ENCODE data around the gene ITGAL. TPM values are rescaled to one million over a fixed set of nuclear protein-coding genes. Genes with fewer than 3 reads are reported as not detected.

Gene ITGAL
- total and polyA plus RNA-seq, 8 donors: 2.9 to 60.2 (median 5.6) TPM

GRCh38 chr16:30527635-30528178 is 55.2 kb downstream of the ITGAL start:
- intact Hi-C loops (cut with DNase I): no loop called here
- peak overlapping the region in 1 of 2 donors; percentile 87 for H3K4me3 ChIP-seq

DNA sequence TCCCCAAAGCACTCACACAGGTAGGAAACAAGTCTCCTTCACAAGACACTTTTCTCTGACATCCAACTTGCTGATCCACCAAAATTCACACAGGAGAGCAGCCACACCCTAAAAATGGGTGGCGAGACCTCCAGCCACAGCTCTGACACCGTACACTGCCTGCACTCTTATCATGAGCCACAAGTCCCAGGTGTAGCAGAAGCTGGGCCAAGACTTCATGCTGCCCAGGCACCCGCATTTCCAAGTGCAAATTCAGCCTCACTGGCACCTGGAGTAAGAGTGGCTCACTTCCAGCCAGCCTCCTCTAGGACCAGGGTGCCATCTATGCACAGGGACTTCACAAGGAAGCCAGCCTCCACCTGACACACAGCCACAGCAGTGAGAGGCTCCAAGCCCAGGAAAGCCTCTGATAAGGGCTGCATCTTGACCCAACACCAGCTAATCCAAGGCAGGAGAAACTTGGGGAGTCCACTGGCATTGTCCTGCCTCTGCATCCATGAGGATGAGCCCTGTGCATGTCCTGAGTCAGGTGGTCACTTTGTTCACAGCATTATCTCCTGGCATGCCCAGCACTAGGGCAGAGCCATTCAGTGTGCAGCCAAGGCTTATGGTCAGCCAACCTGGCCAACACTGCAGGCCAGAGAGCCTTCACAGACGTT is 56.4 kb downstream of the ITGAL start:
- Histone ChIP-seq H3K4me1 (peaks cover 14 to 53% of the 10 kb centered on the region in 2 donors), H3K27ac (peak overlapping the region in 1 of 2 donors; percentile 100), H3K27me3 (no peaks in the 10 kb centered on the region), H3K4me3 (no peak overlapping the region), H3K36me3 (peaks cover 0 to 37% of the 10 kb centered on the region in 2 donors), H3K9me3 (no peaks in the 10 kb centered on the region)
- intact Hi-C loops (cut with DNase I): no loop called here
- TF ChIP-seq, protein P1, sequence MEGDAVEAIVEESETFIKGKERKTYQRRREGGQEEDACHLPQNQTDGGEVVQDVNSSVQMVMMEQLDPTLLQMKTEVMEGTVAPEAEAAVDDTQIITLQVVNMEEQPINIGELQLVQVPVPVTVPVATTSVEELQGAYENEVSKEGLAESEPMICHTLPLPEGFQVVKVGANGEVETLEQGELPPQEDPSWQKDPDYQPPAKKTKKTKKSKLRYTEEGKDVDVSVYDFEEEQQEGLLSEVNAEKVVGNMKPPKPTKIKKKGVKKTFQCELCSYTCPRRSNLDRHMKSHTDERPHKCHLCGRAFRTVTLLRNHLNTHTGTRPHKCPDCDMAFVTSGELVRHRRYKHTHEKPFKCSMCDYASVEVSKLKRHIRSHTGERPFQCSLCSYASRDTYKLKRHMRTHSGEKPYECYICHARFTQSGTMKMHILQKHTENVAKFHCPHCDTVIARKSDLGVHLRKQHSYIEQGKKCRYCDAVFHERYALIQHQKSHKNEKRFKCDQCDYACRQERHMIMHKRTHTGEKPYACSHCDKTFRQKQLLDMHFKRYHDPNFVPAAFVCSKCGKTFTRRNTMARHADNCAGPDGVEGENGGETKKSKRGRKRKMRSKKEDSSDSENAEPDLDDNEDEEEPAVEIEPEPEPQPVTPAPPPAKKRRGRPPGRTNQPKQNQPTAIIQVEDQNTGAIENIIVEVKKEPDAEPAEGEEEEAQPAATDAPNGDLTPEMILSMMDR (IDR thresholded peaks at IDR 0.05): no peak
- DNase-seq: peak in 1 of 4 donors; percentile 7
- no peak for ATAC-seq

More at GRCh38 chr16:30527635-30528178, 55.2 kb downstream of the ITGAL start:
- Histone ChIP-seq H3K4me1 (peaks cover 14 to 41% of the 10 kb centered on the region in 2 donors), H3K36me3 (peaks cover 0 to 32% of the 10 kb centered on the region in 2 donors), H3K9me3 (no peaks in the 10 kb centered on the region), H3K27me3 (no peaks in the 10 kb centered on the region), H3K27ac (peak overlapping the region; percentile 98 to 100)
- DNase-seq (peak in 2 of 4 donors; percentile 30 to 47), ATAC-seq (peak; percentile 0)
- TF ChIP-seq, protein P1 (IDR thresholded peaks at IDR 0.05): no peak

- Histone ChIP-seq H3K27ac (no peak overlapping the region), H3K36me3 (peaks cover 0 to 26% of the 10 kb centered on the region in 2 donors), H3K9me3 (no peaks in the 10 kb centered on the region), H3K4me3 (no peak overlapping the region), H3K4me1 (peaks cover 14 to 57% of the 10 kb centered on the region in 2 donors), H3K27me3 (no peaks in the 10 kb centered on the region)
- DNase-seq: peak in 1 of 4 donors; percentile 49
- TF ChIP-seq, protein P1 (IDR thresholded peaks at IDR 0.05): no peak
- no peak for ATAC-seq
- intact Hi-C loops (cut with DNase I): no loop called here
These were observed 57.9 kb downstream of the ITGAL start for GRCh38 chr16:30530163-30531037.

GRCh38 chr16:30532285-30533145 is 60.0 kb downstream of the ITGAL start:
- no peak for ATAC-seq
- no peak overlapping the region for H3K27ac ChIP-seq
- no peaks in the 10 kb centered on the region for H3K9me3 ChIP-seq
- H3K4me1 ChIP-seq: peaks cover 14 to 63% of the 10 kb centered on the region in 2 donors
- peaks cover 0 to 26% of the 10 kb centered on the region in 2 donors for H3K36me3 ChIP-seq
- no peak overlapping the region for H3K4me3 ChIP-seq
- H3K27me3 ChIP-seq: no peaks in the 10 kb centered on the region
- TF ChIP-seq, protein P1 (IDR thresholded peaks at IDR 0.05): no peak
- intact Hi-C loops (cut with DNase I): no loop called here
- peak in 1 of 4 donors; percentile 80 for DNase-seq
